Thoracic aorta (tissue), 2 donors: ENCODE results near the gene NRCAM. TPM values are rescaled to one million over a fixed set of nuclear protein-coding genes. Genes with fewer than 3 reads are reported as not detected.

Experiments
- ATAC-seq: fragments of 150-250 bp; one replicate; pipeline ENCODE4 v1.8.0; 2017; ENCODE audit warnings: low read depth; ENCODE audit not compliant: insufficient number of reproducible peaks, low FRiP score
- DNase-seq: peaks from one replicate; pipeline ENCODE4 v3.0.0-alpha.2; 2020; ENCODE audit warnings: low spot score
- H3K27ac ChIP-seq, 2 donors: fragments of 200-600 bp; sonication (generic); 1 replicate in 1 of 2; 2 replicates in 1 of 2; pipeline ENCODE4 v1.5.1; 2016; ENCODE audit warnings: mild to moderate bottlenecking in 2 of 2, moderate library complexity in 2 of 2
- H3K27me3 ChIP-seq: fragments of 200-600 bp; sonication (generic); replicated peaks from 2 replicates; pipeline ENCODE4 v1.6.0; 2016; ENCODE audit warnings: mild to moderate bottlenecking; ENCODE audit not compliant: insufficient read depth
- H3K36me3 ChIP-seq: fragments of 200-600 bp; sonication (generic); one replicate; pipeline ENCODE4 v1.5.1; 2016
- H3K4me1 ChIP-seq, 2 donors: fragments of 200-600 bp; sonication (generic); 1 replicate in 1 of 2; 2 replicates in 1 of 2; pipeline versions ENCODE4 v1.5.1 to v1.6.0; 2016; ENCODE audit warnings: low read depth in 2 of 2, mild to moderate bottlenecking in 1 of 2; ENCODE audit not compliant: control insufficient read depth in 1 of 2
- H3K4me3 ChIP-seq: fragments of 200-600 bp; sonication (generic); 2 replicates; pipeline ENCODE4 v1.5.1; 2016; ENCODE audit warnings: mild to moderate bottlenecking
- H3K9me3 ChIP-seq: fragments of 200-600 bp; sonication (generic); 2 replicates; pipeline ENCODE4 v1.5.1; 2016
- CTCF ChIP-seq: fragments of 200-600 bp; sonication (generic); IDR thresholded peaks from one replicate; pipeline ENCODE4 v1.5.1; 2019; ENCODE audit warnings: antibody characterized with exemption
- total RNA-seq, 2 donors: library from RNA; depleted of rRNA; stranded (reverse); fragments of >200 nt; gene quantifications; one replicate each; pipeline versions ENCODE4 v1.1.0 to v1.2.3, GENCODE V29; 2016

The NRCAM gene
- total RNA-seq, 2 donors from 2014 or later = 2.4 to 3.3 TPM

- ATAC-seq = no peak
- H3K36me3 ChIP-seq = no peaks in the 10 kb centered on the region
- no peak for TF ChIP-seq CTCF
Measured at GRCh38 chr7:108419961-108420908, 36.0 kb downstream of the NRCAM start.

DNA sequence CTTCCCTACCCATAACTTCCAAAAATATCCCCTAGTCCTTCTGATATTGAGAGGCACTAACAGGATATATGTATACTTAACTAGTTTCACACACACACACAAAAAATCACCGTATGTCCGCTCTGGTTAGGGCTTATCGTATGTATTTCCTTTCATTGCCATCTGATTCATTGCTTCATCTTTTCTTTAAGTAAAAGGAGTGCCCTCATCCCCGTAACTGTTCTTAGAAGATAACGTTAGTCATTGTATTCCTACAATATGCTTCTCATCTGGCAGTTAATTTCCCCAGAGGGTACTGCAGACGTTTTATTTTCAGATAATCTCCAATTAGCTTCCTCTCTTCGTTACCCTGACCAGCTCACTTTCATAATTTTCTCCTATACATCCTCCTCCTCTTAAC is 37.3 kb downstream of the NRCAM start:
- no peak for DNase-seq
- Histone ChIP-seq H3K27ac (no peak overlapping the region), H3K9me3 (no peaks in the 10 kb centered on the region), H3K27me3 (no peaks in the 10 kb centered on the region), H3K4me1 (no peaks in the 10 kb centered on the region), H3K4me3 (no peak overlapping the region), H3K36me3 (no peaks in the 10 kb centered on the region)
- TF ChIP-seq CTCF = no peak
- no peak for ATAC-seq

More at GRCh38 chr7:108419961-108420908, 36.0 kb downstream of the NRCAM start:
- Histone ChIP-seq H3K4me1 (no peaks in the 10 kb centered on the region), H3K27me3 (no peaks in the 10 kb centered on the region), H3K27ac (no peak overlapping the region), H3K9me3 (no peaks in the 10 kb centered on the region), H3K4me3 (no peak overlapping the region)
- DNase-seq = no peak

DNA sequence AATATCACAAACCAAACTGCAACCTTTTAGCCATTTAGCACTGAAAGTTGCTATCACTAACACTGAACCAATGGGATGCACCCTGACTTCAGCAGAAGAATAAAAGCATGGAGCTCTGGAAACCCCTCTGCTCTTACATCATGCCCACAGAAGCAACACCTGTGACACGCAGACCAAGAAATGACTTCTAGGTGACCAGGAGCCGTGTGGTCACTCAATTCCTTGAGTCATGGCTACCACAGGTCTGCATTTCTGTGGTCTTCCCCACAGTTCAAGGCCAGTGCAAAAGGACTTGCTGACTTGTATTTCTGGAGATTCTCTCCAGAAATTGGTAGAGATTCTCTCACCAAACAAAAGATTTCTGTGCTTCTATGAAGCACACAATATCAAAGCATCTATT is 38.3 kb downstream of the NRCAM start:
- no peak for TF ChIP-seq CTCF

GRCh38 chr7:108417144-108417543 is 39.1 kb downstream of the NRCAM start:
- no peak overlapping the region for H3K4me3 ChIP-seq
- no peaks in the 10 kb centered on the region for H3K27me3 ChIP-seq
- DNase-seq = no peak
- no peaks in the 10 kb centered on the region for H3K4me1 ChIP-seq
- no peaks in the 10 kb centered on the region for H3K36me3 ChIP-seq
- no peak overlapping the region for H3K27ac ChIP-seq
- no peak for TF ChIP-seq CTCF
- no peaks in the 10 kb centered on the region for H3K9me3 ChIP-seq
- no peak for ATAC-seq

More for the DNA sequence above, 38.3 kb downstream of the NRCAM start:
- DNase-seq = no peak
- no peak overlapping the region for H3K4me3 ChIP-seq
- no peaks in the 10 kb centered on the region for H3K4me1 ChIP-seq
- no peaks in the 10 kb centered on the region for H3K9me3 ChIP-seq
- H3K27ac ChIP-seq = no peak overlapping the region
- no peak for ATAC-seq
- no peaks in the 10 kb centered on the region for H3K27me3 ChIP-seq
- no peaks in the 10 kb centered on the region for H3K36me3 ChIP-seq

DNA sequence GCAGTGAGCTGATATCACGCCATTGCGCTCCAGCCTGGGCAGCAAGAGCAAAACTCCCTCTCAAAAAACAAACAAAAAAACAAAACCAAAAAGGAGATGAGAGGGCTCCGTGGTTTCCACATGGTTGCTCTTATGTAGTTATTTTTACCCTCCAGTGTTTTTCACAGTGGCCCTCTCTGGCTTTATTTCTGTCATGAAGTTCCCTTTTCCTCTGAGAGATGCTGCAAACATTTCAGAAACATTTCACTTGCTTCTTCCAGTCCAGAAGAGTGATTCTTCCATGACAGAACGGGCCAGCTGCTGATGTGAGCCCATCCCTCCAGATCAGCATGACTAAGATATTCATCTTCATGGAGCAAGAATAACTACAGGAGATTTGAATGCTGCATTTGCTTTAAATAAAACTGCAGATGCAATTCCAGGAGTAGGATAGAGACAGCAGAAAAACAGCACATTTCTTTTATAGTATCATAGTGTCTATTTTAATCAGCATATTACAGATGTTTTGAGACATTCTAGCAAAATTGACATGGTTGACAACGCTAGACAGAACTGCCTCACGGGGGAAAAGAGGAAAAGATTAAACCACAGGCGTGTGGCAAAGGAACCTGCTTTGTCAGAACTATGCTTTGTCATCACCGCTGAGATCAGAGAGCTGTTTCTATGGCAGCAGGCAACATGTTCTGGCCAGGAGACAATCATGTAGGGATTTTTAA is 40.3 kb downstream of the NRCAM start:
- Histone ChIP-seq H3K27ac (no peak overlapping the region), H3K9me3 (no peaks in the 10 kb centered on the region), H3K4me3 (no peak overlapping the region), H3K36me3 (no peaks in the 10 kb centered on the region), H3K4me1 (no peaks in the 10 kb centered on the region), H3K27me3 (no peaks in the 10 kb centered on the region)
- DNase-seq (no peak), ATAC-seq (no peak)
- TF ChIP-seq CTCF = no peak
